Measurements from ENCODE around the gene PHC2.

- TF ChIP-seq CTCF (IDR thresholded peaks at IDR 0.05): no peak
- TF ChIP-seq POLR2A (IDR thresholded peaks at IDR 0.05): no peak
Observed at GRCh38 chr1:33317946-33318345, 112.9 kb downstream of the PHC2 start.

Data from heart left ventricle (tissue), 13 donors.